Neuronal stem cell (in vitro differentiated cells): Measurements from ENCODE around the gene DHX57.

Experiments used
- DNase-seq: peaks from one replicate; pipeline ENCODE4 v3.0.0-alpha.2; 2013; ENCODE audit warnings: low spot score
- H2AFZ ChIP-seq: one replicate; pipeline ENCODE4 v1.6.1; 2013; ENCODE audit warnings: mild to moderate bottlenecking, low read length, inconsistent platforms
- H2AK5ac ChIP-seq: 2 replicates; pipeline ENCODE4 v1.6.1; 2013; ENCODE audit warnings: low read depth, mild to moderate bottlenecking, inconsistent platforms, low read length, moderate library complexity, mixed read lengths
- H2BK120ac ChIP-seq: 2 replicates; pipeline ENCODE4 v1.6.1; 2013; ENCODE audit warnings: low read depth, mild to moderate bottlenecking, inconsistent platforms, low read length, moderate library complexity, mixed read lengths
- H2BK12ac ChIP-seq: one replicate; pipeline ENCODE4 v1.6.1; 2013; ENCODE audit warnings: low read length, inconsistent platforms
- H2BK15ac ChIP-seq: 2 replicates; pipeline ENCODE4 v1.6.1; 2013; ENCODE audit warnings: mild to moderate bottlenecking, low read length, inconsistent platforms, mixed read lengths
- H2BK5ac ChIP-seq: one replicate; pipeline ENCODE4 v1.6.1; 2013; ENCODE audit warnings: inconsistent platforms, mild to moderate bottlenecking, low read length, moderate library complexity
- H3K14ac ChIP-seq: one replicate; pipeline ENCODE4 v1.6.1; 2013; ENCODE audit warnings: low read length, inconsistent platforms
- H3K18ac ChIP-seq: 2 replicates; pipeline ENCODE4 v1.6.1; 2013; ENCODE audit warnings: low read length, inconsistent platforms
- H3K23ac ChIP-seq: 2 replicates; pipeline ENCODE4 v1.6.1; 2013; ENCODE audit warnings: low read depth, mild to moderate bottlenecking, mixed read lengths, low read length, inconsistent platforms; ENCODE audit not compliant: poor library complexity
- H3K27ac ChIP-seq: replicated peaks from 3 replicates; pipeline ENCODE4 v1.5.1; 2013; ENCODE audit warnings: low read length, inconsistent platforms
- H3K27me3 ChIP-seq, 3 experiments: 2 replicates each; pipeline ENCODE4 v1.6.1; 2013; ENCODE audit warnings: low read length in 3 of 3, mild to moderate bottlenecking in 2 of 3, inconsistent platforms in 1 of 3, low read depth in 1 of 3, mixed read lengths in 1 of 3, moderate library complexity in 1 of 3; ENCODE audit not compliant: control insufficient read depth in 3 of 3, insufficient read depth in 3 of 3
- H3K36me3 ChIP-seq, 2 donors: replicated peaks in 1 of 2; 2 replicates each; pipeline ENCODE4 v1.6.1; 2013; ENCODE audit warnings: low read length in 2 of 2; ENCODE audit not compliant: control insufficient read depth in 2 of 2, insufficient read depth in 2 of 2
- H3K4ac ChIP-seq: 2 replicates; pipeline ENCODE4 v1.6.1; 2013; ENCODE audit warnings: inconsistent platforms, mild to moderate bottlenecking, low read length, moderate library complexity
- H3K4me1 ChIP-seq, 2 donors: 1 replicate in 1 of 2; 2 replicates in 1 of 2; pipeline ENCODE4 v1.6.1; 2013; ENCODE audit warnings: low read length in 2 of 2, low read depth in 1 of 2; ENCODE audit not compliant: control insufficient read depth in 2 of 2, insufficient read depth in 1 of 2
- H3K4me2 ChIP-seq: one replicate; pipeline ENCODE4 v1.6.1; 2013; ENCODE audit warnings: mild to moderate bottlenecking, low read length, inconsistent platforms; ENCODE audit not compliant: insufficient read depth, poor library complexity, severe bottlenecking
- H3K4me3 ChIP-seq, 2 donors: 2 replicates each; pipeline ENCODE4 v1.5.1; 2013; ENCODE audit warnings: low read length in 2 of 2, mild to moderate bottlenecking in 2 of 2, inconsistent platforms in 1 of 2, moderate library complexity in 1 of 2
- H3K79me1 ChIP-seq: one replicate; pipeline ENCODE4 v1.6.1; 2013; ENCODE audit warnings: low read depth, mild to moderate bottlenecking, inconsistent platforms, low read length, moderate library complexity
- H3K9ac ChIP-seq: one replicate; pipeline ENCODE4 v1.6.1; 2013; ENCODE audit warnings: mild to moderate bottlenecking, low read depth, low read length, inconsistent platforms; ENCODE audit not compliant: poor library complexity
- H3K9me3 ChIP-seq, 2 donors: replicated peaks in 1 of 2; 2 replicates each; pipeline versions ENCODE3 to v1.6.1; 2013; ENCODE audit warnings: low read length in 2 of 2, mild to moderate bottlenecking in 2 of 2, inconsistent platforms in 1 of 2, low read depth in 1 of 2, mixed read lengths in 1 of 2, moderate library complexity in 1 of 2; ENCODE audit not compliant: control insufficient read depth in 2 of 2, insufficient read depth in 1 of 2
- H4K8ac ChIP-seq: one replicate; pipeline ENCODE4 v1.6.1; 2013; ENCODE audit warnings: low read depth, mild to moderate bottlenecking, inconsistent platforms, low read length, moderate library complexity
- H4K91ac ChIP-seq: one replicate; pipeline ENCODE4 v1.6.1; 2013; ENCODE audit warnings: low read length, low read depth, mild to moderate bottlenecking, inconsistent platforms; ENCODE audit not compliant: poor library complexity
- WGBS, 2 donors: extraction: QIAGEN DNeasy Blood & Tissue Kit; methylation state at CpG; one replicate each; pipeline ENCODE4 v1.1.7; 2013; ENCODE audit warnings: missing lambda C conversion rate in 2 of 2, mixed read lengths in 1 of 2; ENCODE audit not compliant: insufficient read length in 2 of 2, insufficient replicate concordance in 1 of 2; ENCODE audit errors: extremely low coverage in 2 of 2; 5-methylcytosine and 5-hydroxymethylcytosine counted together

The DHX57 gene

DNA sequence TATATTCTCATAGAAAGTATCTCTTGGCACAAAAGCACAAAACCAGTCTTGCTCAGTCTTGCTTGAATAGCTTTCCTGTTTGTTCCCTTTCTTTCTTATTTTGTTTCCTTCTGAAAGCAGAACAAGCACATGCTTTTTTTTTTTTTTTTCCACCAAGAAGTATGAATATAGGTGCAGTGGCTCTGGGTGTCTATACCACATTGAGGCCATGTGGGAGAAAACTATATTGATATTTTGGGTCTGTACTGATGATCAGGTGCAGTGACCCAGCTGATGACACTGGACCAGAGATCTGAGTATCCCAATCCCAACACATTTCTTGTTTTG lies 69.0 kb downstream of the DHX57 start:
- H3K18ac ChIP-seq, result no peak overlapping the region
- no peak overlapping the region for H3K4me2 ChIP-seq
- no peaks in the 10 kb centered on the region for H3K4me1 ChIP-seq
- no peaks in the 10 kb centered on the region for H3K79me1 ChIP-seq
- no peak overlapping the region for H3K27ac ChIP-seq
- H2BK120ac ChIP-seq, result no peak overlapping the region
- DNase-seq, result no peak
- H3K9me3 ChIP-seq, result peaks cover 0 to 6% of the 10 kb centered on the region in 2 donors
- H2BK12ac ChIP-seq, result no peak overlapping the region
- H3K36me3 ChIP-seq, result peaks cover 25 to 62% of the 10 kb centered on the region in 2 donors
- H3K9ac ChIP-seq, result no peak overlapping the region
- H2AFZ ChIP-seq, result no peak overlapping the region
- no peak overlapping the region for H3K4me3 ChIP-seq
- no peak overlapping the region for H4K91ac ChIP-seq
- no peak overlapping the region for H2AK5ac ChIP-seq
- H2BK5ac ChIP-seq, result no peak overlapping the region
- H3K23ac ChIP-seq, result no peak overlapping the region
- no peak overlapping the region for H3K14ac ChIP-seq
- H3K4ac ChIP-seq, result no peak overlapping the region
- no peak overlapping the region for H2BK15ac ChIP-seq
- no peaks in the 10 kb centered on the region for H3K27me3 ChIP-seq
- H4K8ac ChIP-seq, result no peak overlapping the region

DNA sequence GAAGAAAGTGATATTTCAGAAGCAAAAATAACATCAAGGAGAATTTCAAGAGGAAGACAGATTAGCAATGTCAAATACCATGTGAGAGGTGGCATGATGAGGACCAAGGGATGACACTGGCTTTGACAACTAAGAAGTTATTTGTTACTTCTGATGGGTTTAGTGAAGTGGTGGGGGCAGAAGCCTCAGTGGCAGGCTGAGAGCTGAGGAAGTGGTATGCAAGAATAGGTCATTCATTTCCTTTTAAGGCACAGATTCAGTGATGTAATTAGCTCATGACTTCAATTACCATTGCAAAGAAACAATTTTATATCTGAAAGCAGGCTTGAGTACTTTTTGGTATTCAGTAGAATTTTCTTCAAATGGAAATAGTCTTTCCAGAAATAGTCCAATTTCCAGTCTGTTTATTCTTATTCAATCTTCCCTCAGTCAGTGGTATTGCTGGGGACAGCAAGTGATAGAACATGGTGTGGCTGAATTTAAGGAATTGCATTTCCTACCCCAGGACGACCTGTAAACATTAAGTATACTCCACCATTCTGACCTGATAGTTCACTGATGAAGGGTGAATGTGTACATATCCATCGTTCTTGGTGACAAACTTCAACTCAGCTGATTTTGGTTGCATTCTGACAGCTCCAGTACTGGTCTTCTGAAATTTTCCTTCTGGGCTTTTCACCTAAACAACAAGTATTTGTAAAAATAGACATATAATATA lies 69.6 kb downstream of the DHX57 start:
- Histone ChIP-seq H3K14ac (no peak overlapping the region), H3K4me1 (no peaks in the 10 kb centered on the region), H3K79me1 (no peaks in the 10 kb centered on the region), H3K36me3 (peaks cover 21 to 58% of the 10 kb centered on the region in 2 donors), H2BK15ac (no peak overlapping the region), H3K27me3 (no peaks in the 10 kb centered on the region), H3K4me3 (no peak overlapping the region), H2AK5ac (no peak overlapping the region), H2BK12ac (no peak overlapping the region), H3K18ac (no peak overlapping the region), H2BK5ac (no peak overlapping the region), H3K4me2 (no peak overlapping the region), H4K91ac (no peak overlapping the region), H3K27ac (no peak overlapping the region), H2AFZ (no peak overlapping the region), H3K4ac (no peak overlapping the region), H2BK120ac (no peak overlapping the region), H3K23ac (no peak overlapping the region), H4K8ac (no peak overlapping the region), H3K9me3 (peaks cover 0 to 6% of the 10 kb centered on the region in 2 donors), H3K9ac (no peak overlapping the region)
- WGBS, 2 donors, result no CpG with 5 or more reads among the region's 2 CpGs
- no peak for DNase-seq

- Histone ChIP-seq H2BK120ac (no peak overlapping the region), H3K18ac (no peak overlapping the region), H3K9me3 (peaks cover 0 to 2% of the 10 kb centered on the region in 2 donors), H3K14ac (no peak overlapping the region), H3K4me3 (no peak overlapping the region), H3K4ac (no peak overlapping the region), H3K4me2 (no peak overlapping the region), H2BK12ac (no peak overlapping the region), H2AFZ (no peak overlapping the region), H2AK5ac (no peak overlapping the region), H3K36me3 (peaks cover 6 to 37% of the 10 kb centered on the region in 2 donors), H4K8ac (no peak overlapping the region), H3K23ac (no peak overlapping the region), H4K91ac (no peak overlapping the region), H3K9ac (no peak overlapping the region), H2BK5ac (no peak overlapping the region), H3K27ac (no peak overlapping the region), H3K79me1 (no peaks in the 10 kb centered on the region), H3K4me1 (no peaks in the 10 kb centered on the region), H2BK15ac (no peak overlapping the region), H3K27me3 (no peaks in the 10 kb centered on the region)
- no peak for DNase-seq
- WGBS, 2 donors, result no CpG with 5 or more reads among the region's 3 CpGs
These were observed 77.8 kb downstream of the DHX57 start for GRCh38 chr2:38797953-38798352.

- H3K27ac ChIP-seq, result no peak overlapping the region
- no peak overlapping the region for H3K4me3 ChIP-seq
- H3K9ac ChIP-seq, result no peak overlapping the region
- H3K79me1 ChIP-seq, result no peaks in the 10 kb centered on the region
- H2BK120ac ChIP-seq, result no peak overlapping the region
- H2AK5ac ChIP-seq, result no peak overlapping the region
- peaks cover 0 to 2% of the 10 kb centered on the region in 2 donors for H3K9me3 ChIP-seq
- no peak overlapping the region for H2AFZ ChIP-seq
- no peaks in the 10 kb centered on the region for H3K4me1 ChIP-seq
- WGBS, 2 donors, result no CpG with 5 or more reads among the region's 10 CpGs
- no peak overlapping the region for H4K8ac ChIP-seq
- H3K23ac ChIP-seq, result no peak overlapping the region
- H3K4ac ChIP-seq, result no peak overlapping the region
- DNase-seq, result no peak
- H4K91ac ChIP-seq, result no peak overlapping the region
- H3K4me2 ChIP-seq, result no peak overlapping the region
- no peak overlapping the region for H3K18ac ChIP-seq
- no peak overlapping the region for H3K14ac ChIP-seq
- H2BK5ac ChIP-seq, result no peak overlapping the region
- H3K36me3 ChIP-seq, result peaks cover 3 to 30% of the 10 kb centered on the region in 2 donors
- H2BK12ac ChIP-seq, result no peak overlapping the region
- no peak overlapping the region for H2BK15ac ChIP-seq
- no peaks in the 10 kb centered on the region for H3K27me3 ChIP-seq
These were observed 78.5 kb downstream of the DHX57 start for GRCh38 chr2:38797250-38797676.
